Subcutaneous adipose tissue (tissue), 4 donors: ENCODE data around the gene JMJD1C. TPM values are rescaled to one million over a fixed set of nuclear protein-coding genes. Genes with fewer than 3 reads are reported as not detected.

Experiments used
- CTCF ChIP-seq: fragments of 450-650 bp; IDR thresholded peaks from one replicate; pipeline ENCODE4 v1.5.1; 2016; ENCODE audit warnings: low read depth, mild to moderate bottlenecking, control low read depth, antibody characterized with exemption, moderate library complexity
- total RNA-seq, 4 donors: library from RNA; depleted of rRNA; stranded (reverse); fragments of >200 nt; gene quantifications; one replicate each; pipeline ENCODE4 v1.1.0, GENCODE V29; 2016

Gene JMJD1C
- total RNA-seq, 4 donors from 2014 or later: 106 to 178 (median 171) TPM

DNA sequence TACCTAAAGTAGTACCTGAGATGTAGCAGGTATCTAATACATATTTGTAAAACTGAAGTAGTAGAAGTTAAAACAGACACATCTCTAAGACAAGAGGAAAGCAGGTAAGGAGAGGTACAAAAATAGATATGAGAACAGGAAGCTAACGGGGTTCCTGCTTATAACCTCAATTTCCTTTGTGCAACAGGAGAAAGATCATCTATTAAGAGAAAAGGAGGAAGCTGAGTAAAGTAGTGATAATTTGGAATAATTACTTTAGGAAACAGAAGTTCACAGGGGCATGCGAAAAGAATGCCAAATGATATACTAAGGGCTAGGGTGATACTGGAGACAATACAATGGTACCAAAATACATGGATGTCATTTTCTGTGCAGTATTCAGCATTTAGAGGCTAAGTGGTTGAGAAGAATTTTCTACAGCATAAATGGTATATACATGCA, 223.9 kb downstream of the JMJD1C start:
- TF ChIP-seq CTCF: no peak

DNA sequence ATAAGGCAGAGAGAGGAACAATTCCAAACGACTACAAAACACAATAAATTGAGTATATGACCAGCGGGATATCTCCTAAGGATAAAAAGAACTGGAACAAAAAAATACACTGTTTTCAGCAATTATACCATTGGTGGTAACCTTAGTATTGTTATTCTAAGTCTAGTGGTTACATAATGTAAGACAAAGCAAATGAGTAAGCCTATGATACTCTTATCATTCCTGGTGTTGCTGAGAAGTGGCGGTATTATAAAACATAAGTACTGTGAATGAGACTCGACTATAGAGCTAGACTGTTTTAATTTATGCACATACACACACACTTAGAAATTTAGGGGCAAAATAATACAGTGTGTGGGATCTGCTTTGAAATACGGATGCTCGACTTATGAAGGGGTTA, 225.0 kb downstream of the JMJD1C start:
- TF ChIP-seq CTCF: no peak

- TF ChIP-seq CTCF: no peak
Observed at GRCh38 chr10:63238501-63238900, 227.3 kb downstream of the JMJD1C start.

GRCh38 chr10:63237396-63237795, 228.4 kb downstream of the JMJD1C start:
- no peak for TF ChIP-seq CTCF

DNA sequence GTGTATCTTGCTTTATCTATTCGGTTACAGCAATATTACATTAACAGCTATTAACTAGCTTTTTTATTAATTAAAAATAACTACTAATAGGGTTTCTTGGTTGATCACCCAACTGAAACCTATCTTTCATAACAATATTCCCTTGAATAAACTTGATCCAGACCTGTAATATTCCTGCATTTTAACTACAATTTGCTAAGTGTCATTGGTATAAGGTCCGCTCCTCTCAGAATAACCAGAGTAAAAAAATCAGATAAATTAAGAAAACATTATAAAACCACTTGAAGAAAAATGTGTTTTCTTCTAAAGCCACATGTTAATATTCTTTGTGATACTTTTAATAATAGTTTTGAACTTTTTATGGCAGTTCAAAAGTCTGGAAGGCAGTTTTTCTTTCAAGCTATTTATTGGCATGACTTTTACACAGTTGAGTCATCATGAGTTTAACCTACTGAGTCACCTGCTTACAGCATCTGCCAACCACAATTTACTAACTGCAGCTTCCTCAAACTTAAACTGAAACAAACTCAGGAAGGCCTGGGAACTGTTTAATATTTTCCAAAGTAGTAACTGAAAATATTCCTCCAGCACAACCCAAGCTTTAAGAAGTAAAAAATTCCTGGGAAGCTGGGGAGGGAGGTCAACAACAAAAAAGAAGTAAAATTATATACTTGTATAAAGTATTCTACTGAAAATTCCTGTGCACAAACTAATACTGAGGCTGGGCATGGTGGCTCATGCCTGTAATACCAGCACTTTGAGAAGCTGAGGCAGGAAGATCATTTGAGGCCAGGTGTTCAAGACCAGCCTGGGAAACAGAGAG, 229.5 kb downstream of the JMJD1C start:
- TF ChIP-seq CTCF: no peak

GRCh38 chr10:63229161-63229560, 236.6 kb downstream of the JMJD1C start:
- no peak for TF ChIP-seq CTCF

GRCh38 chr10:63228237-63228636, 237.5 kb downstream of the JMJD1C start:
- no peak for TF ChIP-seq CTCF
